Stimulated activated naive B cell treated with anti-CD40 and anti-IgM and Interleukin-4, amounts not matched to agents 10 μg/mL and 1 μg/mL and 100 μg/mL, for 72 hours (primary cell): ENCODE measurements around the gene CHRNB4.

ENCODE experiments used
- ATAC-seq, 2 donors: fragments of 150-1000 bp; cut with Tn5 transposase; replicated peaks; 2 replicates each; pipeline ENCODE4 v1.10.0; 2021; ENCODE audit warnings: moderate library complexity in 1 of 2
- DNase-seq: peaks from one replicate; pipeline ENCODE4 v3.0.0; 2021
- H3K27ac Mint-ChIP-seq: one replicate; pipeline ENCODE4 v1.8.0; 2022; ENCODE audit warnings: mild to moderate bottlenecking, mixed read lengths
- H3K27me3 Mint-ChIP-seq, 2 donors: one replicate each; pipeline ENCODE4 v1.8.0; 2022; ENCODE audit warnings: mixed read lengths in 2 of 2
- H3K36me3 Mint-ChIP-seq, 2 donors: one replicate each; pipeline ENCODE4 v1.8.0; 2022; ENCODE audit warnings: mixed read lengths in 2 of 2, mild to moderate bottlenecking in 1 of 2
- H3K4me1 Mint-ChIP-seq, 2 donors: one replicate each; pipeline ENCODE4 v1.8.0; 2022; ENCODE audit warnings: mixed read lengths in 2 of 2, mild to moderate bottlenecking in 1 of 2
- H3K4me3 Mint-ChIP-seq, 2 donors: one replicate each; pipeline ENCODE4 v1.8.0; 2022; ENCODE audit warnings: mild to moderate bottlenecking in 2 of 2, mixed read lengths in 2 of 2, moderate library complexity in 1 of 2
- H3K9me3 Mint-ChIP-seq, 2 donors: one replicate each; pipeline ENCODE4 v1.8.0; 2022; ENCODE audit warnings: mixed read lengths in 2 of 2, mild to moderate bottlenecking in 1 of 2

CHRNB4 gene

GRCh38 chr15:78599189-78599588 lies 41.8 kb downstream of the CHRNB4 start:
- Mint-ChIP-seq H3K27me3 (peaks cover 11 to 20% of the 10 kb centered on the region in 2 donors), H3K9me3 (no peaks in the 10 kb centered on the region), H3K36me3 (no peaks in the 10 kb centered on the region), H3K4me3 (no peak overlapping the region), H3K27ac (no peak overlapping the region), H3K4me1 (no peaks in the 10 kb centered on the region)
- DNase-seq (no peak), ATAC-seq (no peak)

GRCh38 chr15:78598348-78598747 lies 42.7 kb downstream of the CHRNB4 start:
- peaks cover 5 to 12% of the 10 kb centered on the region in 2 donors for H3K27me3 Mint-ChIP-seq
- H3K4me1 Mint-ChIP-seq: no peaks in the 10 kb centered on the region

GRCh38 chr15:78597583-78597982 lies 43.4 kb downstream of the CHRNB4 start:
- ATAC-seq (no peak), DNase-seq (no peak)
- Mint-ChIP-seq H3K27ac (no peak overlapping the region), H3K4me3 (no peak overlapping the region), H3K9me3 (no peaks in the 10 kb centered on the region), H3K27me3 (peaks cover 4 to 7% of the 10 kb centered on the region in 2 donors), H3K36me3 (no peaks in the 10 kb centered on the region), H3K4me1 (no peaks in the 10 kb centered on the region)

More at GRCh38 chr15:78598348-78598747, 42.7 kb downstream of the CHRNB4 start:
- Mint-ChIP-seq H3K4me3 (no peak overlapping the region), H3K9me3 (no peaks in the 10 kb centered on the region), H3K36me3 (no peaks in the 10 kb centered on the region), H3K27ac (no peak overlapping the region)
- no peak for ATAC-seq
- no peak for DNase-seq

- Mint-ChIP-seq H3K36me3 (peaks cover 0 to 1% of the 10 kb centered on the region in 2 donors), H3K9me3 (peaks cover 0 to 2% of the 10 kb centered on the region in 2 donors), H3K27ac (no peak overlapping the region), H3K27me3 (no peaks in the 10 kb centered on the region), H3K4me1 (peaks cover 0 to 5% of the 10 kb centered on the region in 2 donors), H3K4me3 (no peak overlapping the region)
- ATAC-seq (peak; percentile 48 to 72), DNase-seq (no peak)
Measured at GRCh38 chr15:78574944-78575343, 66.1 kb downstream of the CHRNB4 start.
